Head of caudate nucleus (tissue), 42 donors: ENCODE data around the gene CD68.
"Not testable (repeated sequence)": the region's sequence is repeated elsewhere in the genome, so short reads cannot be mapped to it uniquely, and the experiment has no call there.

Source experiments
- DNase-seq, 42 donors: peaks; one replicate each; pipeline versions ENCODE4 v3.0.0 to v3.0.0-alpha.2; 2020 to 2021; ENCODE audit warnings: mixed read lengths in 7 of 42
- intact Hi-C: fragments of 100-400 bp; cut with DNase I; formaldehyde crosslinking; loops from one replicate; pipeline ENCODE4 v1.15.0; 2022

Gene CD68

DNA sequence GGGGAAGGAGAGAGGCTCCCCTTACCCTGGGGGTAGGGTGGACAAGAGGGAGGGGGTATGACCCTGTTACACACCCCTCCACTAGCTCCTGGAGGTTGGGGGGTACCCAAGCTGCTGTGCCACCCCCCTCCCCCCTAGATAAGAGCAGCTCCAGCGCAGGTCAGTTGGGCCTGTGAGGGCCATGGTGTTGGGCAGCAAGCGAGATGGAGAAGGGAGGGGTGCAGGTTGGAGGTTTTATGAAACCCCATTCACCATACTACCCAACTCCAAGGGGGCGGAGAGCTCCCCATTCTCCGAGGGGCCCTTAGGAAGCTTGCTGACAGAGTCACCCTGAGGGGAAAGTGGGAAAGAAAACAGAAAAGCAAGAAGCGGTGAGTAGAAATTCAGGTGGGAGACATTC, 12.2 kb downstream of the CD68 start:
- intact Hi-C loops, result no loop called here
- no peak for DNase-seq

DNA sequence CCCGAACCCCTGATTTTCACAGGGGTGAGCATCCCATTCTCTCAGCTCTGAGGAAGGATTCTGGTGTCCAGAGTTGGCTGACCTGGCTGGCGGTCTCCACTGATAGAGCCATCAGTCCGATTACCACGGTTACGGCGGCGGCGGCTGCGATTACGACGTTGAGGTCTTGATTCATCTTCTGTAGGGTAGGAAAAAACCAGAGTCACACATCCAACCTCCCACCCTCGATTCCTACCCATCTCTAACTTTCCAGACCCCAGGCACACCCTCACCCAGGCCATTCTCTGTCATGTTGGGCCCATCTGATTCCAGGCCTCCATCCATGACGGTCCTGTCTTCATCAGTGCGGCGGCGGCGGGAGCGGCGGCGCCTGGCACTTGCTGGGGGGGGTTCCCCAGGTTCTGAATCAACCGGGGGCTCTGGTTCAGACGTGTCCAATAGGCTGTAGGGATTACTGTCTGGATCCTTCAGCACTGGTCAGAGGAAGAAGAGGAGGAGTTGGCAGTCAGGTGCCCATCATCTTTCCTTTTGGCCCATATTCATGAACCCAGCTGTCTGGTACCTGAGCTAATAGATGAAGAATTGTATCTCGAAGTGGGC, 13.1 kb downstream of the CD68 start:
- DNase-seq, result no peak
- intact Hi-C loops, result no loop called here

GRCh38 chr17:7593296-7593695, 13.9 kb downstream of the CD68 start:
- intact Hi-C loops, result no loop called here
- no peak for DNase-seq

GRCh38 chr17:7597561-7597960, 18.1 kb downstream of the CD68 start:
- DNase-seq, intact Hi-C loops: not testable (repeated sequence)

DNA sequence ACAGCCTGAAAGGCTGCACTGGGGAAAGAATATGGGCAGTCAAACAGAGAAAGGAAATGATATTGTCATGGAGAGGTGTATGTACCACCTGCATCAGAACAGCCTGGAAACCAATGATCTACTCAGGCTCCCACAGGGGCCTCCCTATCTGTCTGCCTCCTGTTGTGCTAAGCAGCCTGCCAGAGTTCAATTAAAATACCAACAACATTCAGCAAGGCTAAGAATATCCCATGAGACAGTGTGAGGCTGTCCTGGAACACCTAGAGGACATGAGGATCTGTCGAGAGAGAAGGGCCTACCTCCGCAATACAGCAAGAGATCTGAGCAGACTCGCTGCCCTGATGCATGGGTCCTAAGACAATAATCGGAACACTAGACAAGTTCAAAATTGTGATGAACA, 26.8 kb downstream of the CD68 start:
- intact Hi-C loops, result no loop called here
- no peak for DNase-seq

DNA sequence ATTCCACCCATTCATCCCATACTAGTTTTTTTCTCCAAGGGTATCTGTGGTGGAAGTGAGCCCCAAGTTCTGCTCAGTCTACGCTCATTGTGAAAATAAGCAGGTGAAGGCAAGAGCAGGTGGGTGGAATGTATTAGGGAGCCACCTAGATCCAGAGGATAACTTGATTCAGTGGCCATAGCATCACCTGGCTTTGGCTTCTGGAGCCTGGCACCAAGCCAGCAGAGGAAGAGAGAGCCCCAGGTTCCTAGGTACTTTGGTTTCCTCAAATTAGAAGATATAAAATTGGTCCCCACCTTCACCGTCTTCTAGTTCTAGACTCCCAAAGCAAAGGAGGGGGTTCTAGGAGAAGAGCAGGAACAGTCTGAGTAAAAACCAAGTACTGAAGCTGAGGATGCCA, 31.2 kb downstream of the CD68 start:
- intact Hi-C loops, result no loop called here
- no peak for DNase-seq

DNA sequence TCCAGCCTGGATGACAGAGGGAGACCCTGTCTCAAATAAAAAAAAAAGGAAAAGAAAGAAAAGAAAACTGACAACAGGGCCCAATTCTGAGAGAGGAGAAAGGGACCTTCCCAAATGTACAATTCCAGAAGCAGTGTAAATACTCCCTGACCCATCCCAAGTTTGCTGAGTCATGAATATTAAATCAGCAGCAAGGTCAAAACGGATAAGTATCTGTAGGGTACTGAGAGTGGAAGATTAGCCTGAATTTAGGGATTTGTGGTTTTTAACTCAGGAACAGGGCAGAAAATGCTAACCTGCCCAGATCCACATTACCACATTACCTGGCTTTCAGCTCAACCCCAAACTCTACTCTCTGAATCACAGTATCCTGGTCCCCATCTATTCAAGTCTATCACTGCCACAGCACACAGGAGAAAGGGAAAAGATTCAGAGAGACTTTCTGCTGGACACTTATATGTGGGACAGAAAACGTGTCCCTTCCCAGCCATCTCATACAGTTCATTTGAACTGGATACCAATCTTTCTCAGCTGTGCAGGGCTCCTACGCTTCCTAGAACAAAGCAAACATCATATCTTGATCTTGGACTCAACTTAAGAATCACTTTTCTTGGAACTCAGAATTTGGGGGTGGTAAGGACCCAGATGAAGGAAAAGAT, 32.3 kb downstream of the CD68 start:
- intact Hi-C loops, result no loop called here
- no peak for DNase-seq

DNA sequence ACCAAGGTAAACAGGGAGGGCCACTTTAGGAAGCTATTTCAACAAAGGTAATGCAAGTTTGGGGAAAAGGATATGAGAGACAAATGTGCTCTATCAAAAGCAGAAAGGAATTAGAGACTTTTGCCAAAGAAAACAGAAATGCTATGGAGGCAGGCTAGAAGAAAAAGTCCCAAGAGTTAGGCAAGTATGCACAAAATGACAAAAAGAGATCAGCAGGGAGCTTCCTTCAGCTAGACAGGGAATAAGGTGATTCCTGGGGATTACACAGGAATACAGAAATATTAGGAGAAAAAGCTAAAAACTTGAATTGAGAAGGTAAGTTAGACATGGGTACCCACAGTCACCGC, 32.8 kb downstream of the CD68 start:
- intact Hi-C loops, result no loop called here
- no peak for DNase-seq

DNA sequence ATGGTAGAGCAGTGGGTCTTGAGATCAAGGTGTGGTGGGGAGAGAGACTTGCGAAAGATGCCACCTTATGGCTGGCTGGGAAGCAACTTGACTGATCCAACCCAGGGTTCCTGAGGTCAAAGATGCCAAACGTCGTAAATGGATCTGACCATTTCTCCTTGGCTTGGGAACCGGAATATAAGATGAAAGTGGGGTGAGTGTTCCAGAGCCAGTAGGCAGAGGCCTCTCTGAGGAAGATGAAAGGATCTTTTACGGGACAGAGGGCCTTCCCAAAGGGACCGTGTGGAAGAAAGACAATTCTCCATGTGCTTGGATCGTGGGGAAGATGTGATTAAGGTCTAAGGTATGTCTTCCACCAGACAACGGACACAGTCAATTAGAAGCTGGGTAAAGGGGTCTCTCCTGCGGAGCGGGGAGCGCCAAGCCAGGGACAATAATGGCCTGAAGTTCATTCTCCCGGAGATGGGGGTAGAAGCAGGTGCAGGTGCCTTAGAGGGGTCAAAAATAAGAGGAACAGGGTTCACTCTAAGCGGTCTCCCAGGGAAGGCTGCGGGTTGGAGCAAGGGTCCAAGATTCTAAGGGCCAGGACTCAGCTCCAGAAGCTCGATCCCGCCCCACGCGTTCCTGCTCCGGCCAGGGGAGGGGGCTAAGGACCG, 34.5 kb downstream of the CD68 start:
- intact Hi-C loops, result no loop called here
- peak in 1 of 42 donors; percentile 5 for DNase-seq

- intact Hi-C loops, result no loop called here
- DNase-seq, result peak; percentile 97 to 100 (median 99)
Observed at GRCh38 chr17:7614425-7615264, 35.2 kb downstream of the CD68 start, which contains the start of gene FXR2. FXR2 (minus strand) TSS chr17:7614897; CDS start chr17:7614532, 365 bp downstream.

GRCh38 chr17:7615265-7615747, 35.9 kb downstream of the CD68 start:
- intact Hi-C loops, result no loop called here

DNA sequence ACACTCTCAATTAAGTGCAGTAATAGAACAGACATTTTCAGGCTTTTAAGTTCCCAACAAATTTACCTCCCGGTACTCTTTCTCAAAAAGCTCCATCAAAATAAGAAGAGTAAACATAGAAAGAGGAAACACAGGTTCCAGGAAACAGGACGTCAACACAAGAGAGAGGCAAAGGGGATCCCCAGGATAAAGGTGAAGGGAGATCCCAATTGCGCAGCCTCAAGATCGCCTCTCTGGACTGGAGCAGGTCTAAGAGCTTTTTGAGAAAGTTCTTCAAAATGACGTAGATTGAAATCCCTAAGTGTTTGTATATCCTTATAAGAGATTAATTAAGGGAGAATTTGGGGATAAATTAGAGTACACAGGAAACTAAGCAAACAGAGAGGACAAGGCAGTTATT, 39.2 kb downstream of the CD68 start:
- intact Hi-C loops, result no loop called here
- DNase-seq, result no peak

More at GRCh38 chr17:7615265-7615747, 35.9 kb downstream of the CD68 start:
- DNase-seq, result no peak

DNA sequence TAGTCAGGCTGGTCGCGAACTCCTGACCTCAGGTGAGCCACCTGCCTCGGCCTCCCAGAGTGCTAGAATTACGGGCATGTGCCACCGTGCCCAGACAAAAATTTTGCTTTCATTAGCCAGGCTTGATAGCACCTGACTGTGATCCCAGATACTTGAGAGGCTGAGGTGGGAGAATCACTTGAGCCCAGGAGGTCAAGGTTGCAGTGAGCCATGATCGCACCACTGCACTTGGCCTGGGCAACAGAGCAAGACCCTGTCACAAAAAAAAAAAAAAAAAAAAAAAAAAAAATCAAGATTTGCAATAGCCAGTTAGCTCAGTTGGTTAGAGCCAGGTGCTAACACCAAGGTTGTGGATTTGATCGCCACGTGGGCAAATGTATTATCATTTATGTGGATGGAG, 41.4 kb downstream of the CD68 start:
- DNase-seq, result peak in 1 of 42 donors; percentile 17
- intact Hi-C loops, result no loop called here

GRCh38 chr17:7623661-7624060, 44.2 kb downstream of the CD68 start:
- no peak for DNase-seq
- intact Hi-C loops, result no loop called here

DNA sequence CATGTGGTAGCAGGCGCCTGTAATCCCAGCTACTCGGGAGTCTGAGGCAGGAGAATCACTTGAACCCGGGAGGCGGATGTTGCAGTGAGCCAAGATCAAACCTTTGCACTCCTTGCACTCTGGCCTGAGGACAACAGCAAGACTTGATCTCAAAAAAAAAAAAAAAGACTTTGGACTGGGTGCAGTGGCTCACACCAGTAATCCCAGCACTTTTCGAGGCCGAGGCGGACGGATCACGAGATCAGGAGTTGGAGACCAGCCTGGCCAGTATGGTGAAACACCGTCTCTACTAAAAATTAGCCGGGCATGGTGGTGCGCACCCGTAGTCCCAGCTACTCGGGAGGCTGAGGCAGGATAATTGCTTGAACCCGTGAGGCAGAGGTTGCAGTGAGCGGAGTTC, 46.3 kb downstream of the CD68 start:
- DNase-seq, result not testable (repeated sequence)
- intact Hi-C loops, result loop anchor here (5.0 kb wide), 1 partner anchor 62 kb away; the partner anchor contains the start of genes TP53 and WRAP53

DNA sequence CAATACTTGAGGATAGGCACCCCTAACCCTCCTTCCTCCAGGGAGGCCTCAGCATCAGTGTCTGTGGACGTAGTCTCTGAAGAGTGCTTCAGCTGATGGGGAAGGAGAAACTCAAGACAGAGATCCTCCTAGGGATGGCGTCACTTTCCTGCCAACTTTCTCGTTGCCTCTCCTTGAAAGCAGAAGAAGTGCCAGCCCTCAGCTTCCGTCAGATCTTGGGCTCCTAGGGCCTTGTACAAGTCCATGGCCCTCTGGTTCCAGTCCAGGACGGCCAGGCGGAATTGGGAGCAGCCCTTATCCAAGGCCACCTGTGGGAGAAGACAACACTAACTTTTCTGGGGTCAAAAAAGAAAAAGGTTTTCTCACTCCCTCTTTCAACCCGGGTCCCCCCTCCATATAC, 46.9 kb downstream of the CD68 start:
- peak in 13 of 42 donors; percentile 11 to 52 (median 29) for DNase-seq
- intact Hi-C loops, result loop anchor here (5.0 kb wide), 1 partner anchor 61 kb away; the partner anchor contains the start of genes TP53 and WRAP53

- DNase-seq, result peak in 1 of 42 donors; percentile 10
- intact Hi-C loops, result loop anchor here (5.0 kb wide), 1 partner anchor 60 kb away; the partner anchor contains the start of genes TP53 and WRAP53
Observed at GRCh38 chr17:7626956-7627249, 47.5 kb downstream of the CD68 start.

- intact Hi-C loops, result loop anchor here (5.0 kb wide), 1 partner anchor 60 kb away; the partner anchor contains the start of genes TP53 and WRAP53
- peak; percentile 87 to 98 (median 96) for DNase-seq
Observed at GRCh38 chr17:7627250-7628121, 48.0 kb downstream of the CD68 start, which contains the start of gene SAT2. SAT2 (minus strand) TSS chr17:7627821; CDS start chr17:7627635, 186 bp downstream.
